Fibroblast of skin of back (primary cell): ENCODE data around the gene NRDC.
"Not testable (repeated sequence)": the region's sequence is repeated elsewhere in the genome, so short reads cannot be mapped to it uniquely, and the experiment has no call there.

Experiments used
- DNase-seq: peaks from one replicate; pipeline ENCODE4 v3.0.0-alpha.2; 2013

Gene NRDC

DNA sequence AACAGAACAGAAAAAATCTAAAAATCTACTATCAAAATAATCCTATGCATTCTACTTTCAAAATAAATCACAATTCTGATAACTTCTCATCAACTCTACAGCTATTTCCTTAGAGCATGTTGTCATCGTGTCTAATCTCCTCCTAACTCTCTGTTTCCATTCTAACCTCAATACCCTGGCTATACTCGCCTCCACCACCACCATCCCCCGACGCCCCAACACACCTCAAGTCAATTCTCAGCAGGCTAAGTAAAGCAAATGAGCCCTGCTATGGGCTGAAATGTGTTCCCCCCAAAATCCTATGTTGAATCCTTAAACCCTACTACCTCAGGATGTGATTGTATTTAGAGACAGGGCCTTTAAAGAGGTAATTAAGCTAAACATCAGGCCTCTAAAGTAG is 34.6 kb downstream of the NRDC start:
- DNase-seq = no peak

DNA sequence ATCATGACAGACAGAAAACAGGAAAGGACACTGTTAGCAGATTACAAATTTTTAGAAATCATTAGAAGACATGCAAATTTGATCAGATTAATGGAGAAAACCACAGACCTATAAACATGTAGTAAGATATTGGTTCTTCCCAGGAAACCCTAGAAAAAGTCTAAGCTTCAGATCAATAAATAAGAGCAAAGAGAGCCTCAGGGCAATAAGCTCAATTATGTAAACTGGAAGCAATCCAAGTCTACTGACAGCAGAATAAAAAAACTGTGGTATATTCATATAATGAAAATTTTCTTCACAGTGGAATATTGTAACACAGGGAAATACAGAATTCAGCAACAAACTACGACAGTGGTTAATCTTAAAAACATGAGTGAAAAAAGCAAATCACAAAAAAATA is 36.3 kb downstream of the NRDC start:
- no peak for DNase-seq

DNA sequence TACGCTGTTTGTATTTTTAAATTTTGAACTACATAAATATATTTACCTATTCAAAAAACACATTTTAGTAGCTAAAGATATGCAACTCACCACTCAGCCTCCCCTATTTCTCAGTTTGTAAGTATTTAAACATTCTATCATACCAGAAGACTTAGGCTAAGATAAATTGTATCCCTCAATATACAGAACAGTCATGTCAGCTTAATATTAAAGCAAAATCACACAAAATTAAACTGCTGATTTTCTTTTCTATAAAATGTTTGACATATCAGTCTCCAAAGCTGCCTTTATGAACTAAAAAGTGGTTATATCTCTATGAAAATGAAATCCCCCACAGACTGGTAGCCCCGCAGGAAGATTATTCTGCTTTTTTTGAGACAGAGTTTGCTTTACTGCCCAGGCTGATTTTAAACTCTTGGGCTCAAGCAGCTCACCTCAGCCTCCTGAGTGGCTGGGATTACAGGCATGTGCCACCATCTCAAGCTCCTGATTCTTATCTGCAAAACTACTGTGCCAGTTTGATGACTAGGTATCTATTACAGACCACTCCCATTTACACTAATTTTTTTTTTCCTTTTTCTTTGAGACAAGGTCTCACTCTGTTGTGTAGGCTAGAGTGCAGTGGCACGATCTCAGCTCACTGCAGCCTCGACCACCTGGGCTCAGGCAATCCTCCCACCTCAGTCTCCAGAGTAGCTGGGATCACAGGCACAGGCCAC is 37.6 kb downstream of the NRDC start:
- DNase-seq = no peak

DNA sequence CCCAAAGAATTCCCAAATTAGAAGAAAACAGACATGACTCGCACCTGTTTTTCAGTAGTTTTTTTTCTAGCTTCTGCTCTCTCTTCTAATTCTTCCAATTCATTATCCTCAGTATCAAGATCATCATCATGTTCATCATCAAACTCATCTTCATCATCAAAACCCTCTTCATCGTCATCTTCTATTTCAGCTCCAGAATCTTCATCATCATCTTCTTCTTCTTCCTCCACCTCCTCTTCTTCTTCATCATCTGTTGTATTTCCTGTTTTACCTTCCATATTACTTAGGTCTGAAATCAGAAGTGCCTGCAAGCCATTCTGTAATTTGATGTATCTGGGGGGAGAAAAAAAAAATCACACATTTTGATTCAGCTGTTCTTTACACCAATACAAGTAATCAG is 38.3 kb downstream of the NRDC start:
- no peak for DNase-seq

DNA sequence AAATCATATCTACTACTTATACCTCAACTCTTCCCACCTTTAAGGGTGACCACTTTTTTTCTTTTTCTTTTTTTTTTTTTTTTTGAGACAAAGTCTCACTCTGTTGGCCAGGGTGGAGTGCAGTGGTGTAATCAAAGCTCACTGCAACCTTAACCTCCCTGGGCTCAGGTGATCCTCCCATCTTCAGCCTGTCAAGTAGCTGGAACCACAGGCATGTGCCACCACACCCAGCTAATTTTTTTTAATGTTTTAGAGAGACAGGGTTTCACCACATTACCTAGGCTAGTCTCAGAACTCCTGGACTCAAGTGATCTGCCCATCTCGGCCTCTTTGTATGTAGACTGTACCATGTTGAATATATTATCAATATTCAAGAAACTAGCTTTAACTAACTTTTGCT is 39.4 kb downstream of the NRDC start:
- no peak for DNase-seq

DNA sequence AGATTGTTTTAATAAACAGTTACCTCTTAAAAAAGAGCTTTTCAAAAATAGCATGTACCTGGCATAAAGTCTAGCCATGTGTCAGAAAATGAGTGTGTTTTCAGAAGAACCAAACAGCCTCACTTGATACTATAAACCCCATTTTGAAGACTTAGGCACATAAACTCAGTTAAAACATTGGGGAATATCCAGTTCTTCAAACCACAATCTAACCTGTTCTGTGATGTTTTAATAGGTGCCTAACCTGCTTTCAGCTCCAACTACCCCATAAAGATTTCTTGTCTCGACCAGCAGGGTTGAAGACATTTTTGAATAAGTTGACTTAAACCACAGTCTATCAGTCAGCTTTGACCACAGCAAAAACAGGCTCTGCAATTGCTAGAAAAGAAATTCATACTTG is 41.3 kb downstream of the NRDC start:
- no peak for DNase-seq

DNA sequence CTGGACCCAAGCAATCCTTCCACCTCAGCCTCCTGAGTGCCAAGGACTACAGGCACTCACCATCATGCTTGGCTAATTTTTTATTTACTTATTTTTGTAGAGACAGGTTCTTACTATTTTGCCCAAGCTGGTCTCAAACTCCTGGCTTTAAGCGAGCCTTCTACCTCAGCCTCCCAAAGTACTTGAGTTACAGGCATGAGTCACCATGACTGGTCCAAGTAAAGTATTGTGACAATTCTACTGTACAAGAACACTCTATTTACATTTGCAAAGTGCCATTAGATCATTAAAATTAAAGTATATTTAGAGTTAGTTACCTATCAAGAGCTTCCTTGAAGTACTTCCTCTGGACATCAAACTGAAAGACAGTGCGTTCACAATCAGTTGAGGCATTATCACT is 44.8 kb downstream of the NRDC start:
- peak; percentile 15 for DNase-seq

DNA sequence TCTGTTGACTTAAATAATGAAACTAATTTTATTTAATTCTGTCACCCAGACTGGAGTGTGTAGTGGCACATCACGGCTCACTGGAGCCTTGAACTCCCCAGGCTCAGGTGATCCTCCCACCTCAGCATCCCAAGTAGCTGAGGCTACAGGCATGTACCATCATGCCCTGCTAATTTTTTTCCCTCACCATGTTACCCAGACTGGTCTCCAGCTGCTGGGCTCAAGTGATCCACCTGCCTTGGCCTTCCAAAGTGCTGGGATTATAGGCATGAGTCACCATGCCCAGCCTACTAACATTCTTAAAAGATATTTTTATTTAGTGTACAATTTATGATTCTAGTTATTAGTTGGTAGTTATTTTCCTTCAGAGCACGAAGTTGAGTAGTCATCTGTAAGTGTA is 49.5 kb downstream of the NRDC start:
- peak; percentile 2 for DNase-seq

DNA sequence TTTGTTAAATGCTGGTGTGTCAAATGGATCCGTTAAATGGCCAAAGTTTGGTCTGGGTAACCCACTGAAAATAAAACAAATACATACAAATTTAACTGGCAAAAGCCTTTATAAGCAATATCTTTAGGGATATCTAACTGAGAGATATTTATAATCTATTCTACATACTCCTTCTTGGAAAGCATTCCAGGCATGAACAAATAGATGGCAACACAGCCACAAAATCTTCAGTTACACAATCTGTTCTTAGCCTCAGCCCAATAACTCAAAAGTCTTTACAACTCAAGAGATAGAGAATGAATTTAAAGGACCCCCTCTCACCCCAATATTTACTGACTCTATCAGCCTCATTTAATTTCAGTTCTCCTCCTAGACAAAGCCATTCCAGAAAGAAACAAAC is 58.7 kb downstream of the NRDC start:
- DNase-seq = no peak

DNA sequence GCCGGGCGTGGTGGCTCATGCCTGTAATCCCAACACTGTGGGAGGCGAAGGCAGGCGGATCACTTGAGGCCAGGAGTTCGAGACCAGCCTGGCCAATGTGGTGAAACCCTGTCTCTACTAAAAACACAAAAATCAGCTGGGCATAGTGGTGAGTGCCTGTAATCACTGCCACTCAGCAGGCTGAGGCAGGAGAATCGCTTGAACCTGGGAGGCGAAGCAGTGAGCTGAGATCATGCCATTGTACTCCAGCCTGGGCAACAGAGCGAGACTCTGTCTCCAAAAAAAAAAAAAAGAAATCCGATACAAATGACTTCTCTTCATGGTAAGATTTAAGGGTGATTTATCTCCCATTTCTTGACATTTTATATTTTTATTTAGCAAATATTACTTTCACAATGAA is 59.5 kb downstream of the NRDC start:
- DNase-seq = not testable (repeated sequence)

DNA sequence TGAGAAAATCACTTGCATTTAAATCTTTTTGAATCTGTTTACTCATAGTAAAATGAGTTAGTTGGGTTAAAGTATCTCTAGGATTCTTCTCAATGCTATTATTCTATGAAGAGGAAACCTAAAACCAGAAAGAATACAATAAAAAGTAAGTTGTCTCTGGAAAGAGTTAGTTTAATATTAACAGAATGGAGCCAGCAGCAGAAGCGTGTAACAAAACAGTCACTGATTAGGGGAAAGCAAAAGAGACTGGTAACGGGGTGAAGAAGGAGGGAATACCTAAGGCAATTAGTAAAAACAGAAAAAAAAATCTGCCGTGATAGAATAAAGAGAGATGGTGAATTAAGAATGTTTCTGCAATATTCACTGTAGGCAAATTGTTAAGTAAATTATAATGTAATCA is 60.0 kb downstream of the NRDC start:
- DNase-seq = no peak

DNA sequence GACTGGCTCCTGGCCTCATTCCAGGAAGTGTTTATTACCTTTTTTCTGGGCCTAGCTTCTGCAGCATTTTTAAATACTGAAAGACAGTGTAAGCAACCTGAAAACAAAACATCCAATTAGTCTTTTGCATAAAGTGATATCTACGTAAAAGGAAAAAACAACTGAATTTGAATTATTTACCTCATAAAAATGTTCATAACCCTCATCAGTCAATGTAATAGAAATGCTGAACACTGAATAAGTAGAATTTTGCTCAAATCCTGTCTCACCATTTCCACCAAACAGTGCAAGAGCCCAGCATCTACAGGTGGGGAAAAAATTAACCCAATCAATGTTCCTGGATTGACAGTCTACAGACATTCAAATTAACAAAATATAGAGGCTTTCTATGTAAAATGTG is 64.0 kb downstream of the NRDC start:
- no peak for DNase-seq

DNA sequence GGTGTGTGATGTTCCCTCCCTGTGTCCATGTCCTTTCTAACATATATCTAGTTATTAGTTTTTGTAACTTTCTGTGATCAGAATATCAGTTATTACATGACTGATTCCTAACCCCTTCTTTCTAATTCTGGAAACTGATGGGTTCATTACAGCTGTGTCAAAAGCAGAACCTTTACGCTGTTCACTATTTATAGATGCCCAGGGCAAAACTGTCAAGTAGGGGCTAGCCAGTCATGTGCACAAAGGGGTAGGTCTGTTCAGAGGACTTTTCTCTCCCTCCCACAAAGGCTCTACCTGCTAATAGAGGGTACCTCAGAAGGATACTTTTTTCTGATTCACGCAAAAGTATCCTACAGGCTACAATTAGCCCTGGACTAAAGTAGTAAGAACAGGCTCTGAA is 79.2 kb downstream of the NRDC start:
- no peak for DNase-seq

DNA sequence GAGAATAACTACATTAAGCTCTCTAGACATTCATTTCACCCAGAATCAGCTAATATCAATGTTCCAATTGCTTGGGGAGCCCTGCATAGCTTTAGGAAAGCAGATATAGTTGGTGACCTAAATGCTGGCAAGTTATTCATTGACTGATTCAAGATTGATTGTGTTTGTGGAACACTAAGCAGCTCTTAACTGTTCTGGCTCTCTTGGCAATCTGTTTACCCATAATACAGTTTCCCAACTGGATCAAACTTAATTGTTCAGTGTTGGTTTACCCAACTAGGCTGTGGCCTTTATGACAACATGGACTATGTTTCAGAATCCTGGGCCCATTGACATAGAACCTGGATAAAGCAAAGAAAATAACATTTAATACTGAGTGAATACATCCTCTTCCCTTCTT is 83.7 kb downstream of the NRDC start:
- DNase-seq = no peak

DNA sequence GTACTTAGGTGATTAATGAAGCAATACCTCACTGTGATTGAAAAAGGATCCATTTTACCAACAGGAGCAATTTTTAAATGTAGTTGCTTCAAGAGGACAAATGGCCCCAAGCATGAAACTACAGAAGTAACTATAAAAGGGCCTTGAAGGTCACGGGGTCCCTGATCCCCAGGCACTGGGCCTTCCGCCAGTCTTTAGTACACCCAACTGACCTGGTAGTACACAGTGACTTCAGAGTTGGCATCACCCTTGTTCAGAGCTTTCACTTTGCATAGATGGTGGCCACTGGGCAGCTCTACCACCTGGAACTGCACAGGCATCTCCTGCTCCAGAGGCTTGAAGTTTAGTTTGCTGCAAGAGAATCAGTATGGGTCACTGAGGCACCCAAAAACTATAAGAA is 84.3 kb downstream of the NRDC start:
- no peak for DNase-seq

DNA sequence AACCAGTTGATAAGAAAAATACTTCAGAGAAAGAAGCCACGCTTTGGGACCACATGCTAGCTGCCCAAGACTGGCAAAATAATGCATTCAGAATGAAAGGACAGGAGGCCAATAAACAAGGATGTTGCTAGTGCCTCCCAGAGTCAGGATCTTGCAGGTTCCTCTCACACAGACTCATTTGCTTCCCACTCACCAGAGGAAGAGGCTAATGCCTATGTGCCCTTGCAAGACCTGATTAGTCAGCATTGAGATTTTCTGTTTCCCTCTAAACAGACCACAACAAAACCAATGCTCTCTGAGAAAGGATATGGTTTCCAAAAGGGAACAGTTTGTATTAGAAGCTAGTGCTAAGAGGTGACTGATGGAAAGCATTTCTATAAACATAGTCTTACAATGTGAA is 85.7 kb downstream of the NRDC start:
- peak; percentile 8 for DNase-seq

DNA sequence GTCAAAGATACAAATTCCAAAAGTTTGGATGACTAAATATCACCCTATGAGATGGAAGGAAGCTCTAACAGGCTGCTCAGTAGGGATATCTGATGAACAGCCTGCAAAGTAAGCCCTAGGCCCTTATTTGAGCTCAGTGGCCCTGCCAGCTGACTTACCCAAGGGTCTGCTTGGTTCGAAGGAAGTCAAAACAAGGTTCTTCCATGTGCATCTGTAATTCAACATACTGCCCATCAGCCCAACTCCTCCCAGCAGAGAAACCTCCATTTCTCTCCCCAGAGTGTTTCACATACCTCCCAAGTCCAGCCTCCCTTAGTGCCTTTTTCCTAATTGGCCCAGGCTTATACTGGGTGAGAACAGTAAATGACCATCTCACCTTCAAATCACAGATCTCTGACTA is 86.6 kb downstream of the NRDC start:
- no peak for DNase-seq

DNA sequence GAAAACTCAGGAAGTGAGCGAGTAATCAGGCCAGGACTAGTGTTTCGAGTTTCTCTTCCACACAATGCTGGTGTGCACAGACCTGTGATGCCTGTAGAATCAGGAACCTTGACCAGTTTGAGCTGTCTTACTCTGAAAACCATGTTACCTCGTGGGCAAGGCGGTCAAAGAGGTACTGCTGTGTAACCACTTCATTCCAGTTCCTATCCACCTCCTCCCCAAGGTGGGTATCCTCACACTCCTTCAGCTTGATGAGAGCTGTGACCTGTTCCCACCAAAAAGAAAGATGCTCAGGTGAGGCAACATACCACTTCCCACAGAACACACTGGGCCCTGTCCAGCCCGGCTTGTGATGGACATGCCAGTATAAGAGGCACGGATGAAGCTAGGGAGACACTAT is 88.1 kb downstream of the NRDC start:
- no peak for DNase-seq

DNA sequence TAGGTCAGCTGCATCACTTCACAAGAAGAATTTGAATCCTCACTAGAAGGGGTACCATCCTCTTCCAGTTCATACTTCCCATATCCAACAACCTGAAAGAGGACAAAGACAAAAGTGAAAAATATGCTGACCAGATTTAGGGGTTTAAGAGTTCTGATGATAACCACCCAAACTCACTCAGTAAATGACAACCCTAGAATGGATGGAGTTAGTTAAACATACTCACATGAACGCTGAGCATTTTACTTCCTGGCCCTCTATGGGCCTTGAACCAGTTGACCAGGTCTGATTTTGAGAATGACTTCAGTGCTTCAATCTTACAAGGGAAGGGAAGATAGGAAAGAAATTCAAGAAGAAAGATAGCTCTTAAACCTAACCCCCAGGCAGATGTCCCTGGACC is 89.2 kb downstream of the NRDC start:
- DNase-seq = no peak

DNA sequence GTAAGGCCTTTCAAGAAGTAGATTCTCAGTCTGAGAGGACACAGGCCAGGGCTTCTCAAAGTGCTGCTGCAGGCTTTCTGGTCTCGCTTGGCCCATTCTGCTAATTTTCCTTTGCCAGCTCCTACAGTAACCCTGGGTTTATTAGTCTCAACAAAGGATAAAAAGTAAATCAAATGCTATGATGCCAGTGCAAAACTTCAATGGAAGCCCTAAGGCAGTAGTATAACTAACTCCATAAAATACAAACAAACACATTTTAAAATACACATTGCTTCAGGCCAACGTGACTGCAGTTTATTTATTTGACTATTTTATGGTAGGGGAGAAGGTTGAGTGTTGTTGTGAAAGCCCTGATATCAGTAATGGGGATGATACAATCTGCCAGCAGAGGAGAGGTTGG is 89.6 kb downstream of the NRDC start:
- DNase-seq = no peak

DNA sequence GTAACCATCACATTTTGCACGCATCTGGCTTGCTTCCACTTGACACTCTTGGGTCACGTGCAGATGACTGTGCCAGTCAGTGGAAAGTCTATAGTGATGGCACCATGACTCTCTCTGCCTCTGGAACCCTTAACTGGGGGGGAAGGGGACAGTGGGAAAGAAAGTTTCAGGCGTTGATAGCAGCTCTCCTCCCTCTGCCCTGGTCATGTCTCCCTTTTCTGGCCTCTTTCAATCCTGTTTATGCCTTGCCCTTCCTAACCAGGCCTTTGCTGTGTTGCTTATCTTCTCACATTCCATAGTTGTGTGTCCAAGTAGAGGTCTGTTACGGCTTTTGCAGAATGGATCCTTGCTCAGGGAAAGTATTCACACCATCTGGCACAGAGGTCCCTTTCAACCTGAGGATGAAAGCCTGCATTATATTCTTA is 93.5 kb downstream of the NRDC start:
- no peak for DNase-seq

DNA sequence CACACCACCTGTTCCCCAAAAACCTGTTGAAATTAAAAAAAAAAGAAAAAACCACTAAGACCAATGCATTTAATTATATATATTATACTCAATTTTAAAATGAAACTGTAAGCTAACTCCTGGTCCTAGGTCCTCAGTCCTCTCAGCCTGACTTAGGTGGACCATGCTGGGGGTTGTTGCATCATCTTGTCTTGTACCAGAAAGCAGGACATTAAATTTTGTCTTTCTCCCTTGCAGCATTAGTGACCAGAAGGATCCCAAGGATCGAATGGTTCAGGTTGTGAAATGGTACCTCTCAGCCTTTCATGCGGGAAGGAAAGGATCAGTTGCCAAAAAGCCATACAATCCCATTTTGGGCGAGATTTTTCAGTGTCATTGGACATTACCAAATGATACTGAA is 97.6 kb downstream of the NRDC start:
- DNase-seq = no peak

DNA sequence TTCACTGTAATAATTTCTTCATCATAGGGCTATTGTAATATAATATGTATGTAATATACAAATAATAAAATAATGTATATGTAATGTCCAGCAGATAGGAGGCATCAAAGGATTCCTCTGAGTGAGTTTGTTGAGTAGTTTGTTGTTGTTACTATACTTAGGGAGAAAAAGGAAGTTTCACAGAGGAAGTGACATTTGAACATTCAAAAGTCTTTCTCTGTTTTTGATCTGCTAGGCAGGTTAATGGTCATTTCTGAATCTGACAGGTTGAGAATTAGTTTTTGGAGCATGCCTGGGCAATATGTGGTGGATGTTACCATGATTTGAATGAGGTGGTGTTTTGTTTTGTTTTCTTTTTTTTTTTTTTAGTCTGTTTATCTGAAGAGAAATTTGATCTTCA is 102.1 kb downstream of the NRDC start:
- DNase-seq = no peak

DNA sequence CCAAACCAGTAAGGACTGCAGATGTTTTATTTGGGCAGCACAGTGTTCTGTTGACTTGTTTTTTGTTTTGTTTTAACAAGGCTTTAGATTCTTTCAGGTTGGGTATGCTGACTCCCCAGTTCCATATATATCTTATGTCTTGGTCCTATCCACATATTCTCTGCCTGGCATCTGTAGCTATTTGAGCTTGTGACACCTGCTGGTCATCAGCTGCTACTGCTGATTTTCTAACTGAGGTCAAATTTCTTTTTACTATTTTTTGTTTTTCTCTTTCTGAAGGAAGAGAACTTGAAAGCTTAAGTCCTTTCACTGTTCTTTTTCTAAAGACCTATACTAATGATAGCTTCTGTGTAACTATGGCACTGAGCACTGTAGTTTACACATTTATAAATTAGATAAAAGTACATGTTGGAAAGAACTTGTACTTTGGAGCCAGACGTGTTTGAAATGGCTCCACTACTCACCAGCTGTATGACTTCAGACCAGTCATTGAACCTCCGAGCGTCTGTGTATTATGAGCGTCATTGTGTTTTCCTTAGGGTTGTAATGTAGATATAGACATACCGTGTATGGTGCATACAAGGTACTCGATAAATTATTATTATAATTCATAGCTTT is 109.4 kb downstream of the NRDC start:
- peak; percentile 65 for DNase-seq

DNA sequence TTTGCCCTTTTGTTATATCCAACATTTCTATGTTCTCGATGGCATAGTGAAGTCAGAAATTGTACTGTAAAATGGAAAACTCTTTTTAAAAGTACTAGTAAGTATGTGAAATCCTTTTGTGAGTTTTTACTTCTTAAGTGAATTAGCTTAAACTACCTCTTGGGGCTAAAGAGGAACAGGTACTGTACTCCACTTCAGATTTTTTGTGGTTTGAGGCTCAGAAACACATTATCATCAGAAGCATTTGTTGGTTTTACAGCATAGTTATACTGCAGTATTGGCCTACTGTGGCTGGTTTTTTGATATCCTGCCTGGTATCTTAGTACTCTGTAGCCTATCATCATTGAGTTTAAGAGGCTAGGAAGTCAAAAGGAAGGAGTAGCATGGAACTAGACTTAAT is 117.2 kb downstream of the NRDC start:
- DNase-seq = no peak
